CD4-positive, alpha-beta T cell treated with Interleukin-17A for 1 hour (primary cell): ENCODE data around the gene ZNF410.
"Not testable (repeated sequence)": the region's sequence is repeated elsewhere in the genome, so short reads cannot be mapped to it uniquely, and the experiment has no call there.

ENCODE experiments used
- DNase-seq: peaks from one replicate; pipeline ENCODE4 v3.0.0-alpha.2; 2020

Gene ZNF410

GRCh38 chr14:73886449-73887317 is at the start of gene ZNF410:
TSS of gene ZNF410 (plus strand) at chr14:73886859. CDS start at chr14:73892176, 5,317 bp downstream.
- DNase-seq, result peak; percentile 92

- not testable (repeated sequence) for DNase-seq
Observed at GRCh38 chr14:73838293-73839034, 48.2 kb upstream of the ZNF410 start.

GRCh38 chr14:73842201-73842600 is 44.5 kb upstream of the ZNF410 start:
- no peak for DNase-seq

GRCh38 chr14:73842851-73843250 is 43.8 kb upstream of the ZNF410 start:
- DNase-seq, result no peak

DNA sequence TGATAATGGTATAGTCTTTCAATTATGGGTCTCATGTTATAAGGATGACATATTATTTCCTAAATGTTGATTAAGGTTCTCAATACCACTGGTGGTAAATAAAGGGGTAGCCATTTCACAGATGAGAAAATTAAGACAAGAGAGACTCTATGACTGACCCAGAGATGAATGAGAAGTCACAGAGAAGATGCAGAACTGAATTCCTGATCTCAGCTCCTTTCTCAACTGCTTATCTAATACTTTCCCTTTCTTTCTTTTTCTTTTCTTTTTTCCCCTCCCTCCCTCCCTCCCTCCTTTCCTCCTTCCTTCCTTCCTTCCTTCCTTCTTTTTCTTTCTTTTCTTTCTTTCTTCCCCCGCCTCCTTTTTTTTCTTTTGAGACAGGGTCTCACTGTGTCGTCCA is 43.4 kb upstream of the ZNF410 start:
- no peak for DNase-seq

DNA sequence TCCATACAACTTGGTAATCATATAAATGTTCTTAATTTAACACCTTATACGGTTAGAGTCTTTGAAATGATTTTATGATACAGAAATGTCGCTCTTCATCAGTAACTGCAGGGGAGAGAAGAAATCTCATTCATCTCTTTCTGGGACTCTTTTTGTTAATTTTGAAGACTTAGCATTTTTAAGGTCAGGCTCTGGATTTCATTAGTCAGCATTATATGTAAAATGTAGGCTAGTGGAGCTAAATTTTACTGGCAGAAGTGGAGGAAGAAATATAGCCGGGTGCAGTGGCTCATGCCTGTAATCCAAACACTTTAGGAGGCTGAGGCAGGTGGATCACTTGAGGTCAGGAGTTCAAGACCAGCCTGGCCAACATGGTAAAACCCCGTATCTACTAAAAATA is 39.7 kb upstream of the ZNF410 start:
- DNase-seq, result no peak

DNA sequence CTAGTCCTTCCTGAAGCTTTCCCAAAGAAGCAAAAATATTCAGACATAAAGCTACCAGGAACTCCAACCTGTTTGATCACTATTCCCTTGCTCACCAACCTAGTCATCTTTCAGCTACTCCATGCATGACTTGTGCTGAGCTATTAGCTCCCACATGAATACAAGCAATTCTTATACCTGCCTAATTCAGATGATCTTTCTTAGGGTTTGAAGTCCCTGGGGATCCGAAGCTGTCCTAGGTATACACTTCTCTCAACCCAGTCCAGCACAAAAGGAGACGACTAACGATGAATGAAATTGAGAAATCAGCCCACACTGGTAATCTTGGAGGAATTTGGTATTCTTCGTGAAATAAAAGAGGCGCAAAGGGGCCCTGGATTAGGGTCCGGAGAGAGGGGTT is 35.7 kb upstream of the ZNF410 start:
- DNase-seq, result no peak

GRCh38 chr14:73851567-73852382 is 34.9 kb upstream of the ZNF410 start, which contains the start of gene PTGR2:
TSS of gene PTGR2 (plus strand) at chr14:73851831. CDS start at chr14:73858863, 7,032 bp downstream.
- DNase-seq, result peak; percentile 95

DNA sequence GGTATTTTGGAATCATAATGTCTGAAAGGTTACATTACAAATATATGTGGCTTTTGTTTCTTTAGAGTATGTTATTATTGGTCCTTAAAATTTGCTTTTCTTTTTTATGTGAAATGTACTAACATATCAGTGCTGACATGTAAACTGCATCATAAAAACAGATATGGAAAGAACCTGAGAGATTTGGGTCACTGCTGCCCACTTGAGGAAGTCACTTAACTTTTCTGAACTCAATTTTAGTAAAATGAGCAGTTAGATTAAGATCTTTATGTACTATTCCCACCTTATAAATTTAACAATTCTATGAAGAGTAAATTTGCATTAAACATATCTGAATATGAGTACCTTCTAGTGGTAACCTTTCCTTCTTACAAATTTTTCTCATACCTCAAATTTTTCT is 27.5 kb upstream of the ZNF410 start:
- no peak for DNase-seq

- no peak for DNase-seq
Observed at GRCh38 chr14:73861073-73861472, 25.6 kb upstream of the ZNF410 start.

GRCh38 chr14:73862480-73862879 is 24.2 kb upstream of the ZNF410 start:
- DNase-seq, result no peak

GRCh38 chr14:73863209-73863608 is 23.4 kb upstream of the ZNF410 start:
- no peak for DNase-seq

DNA sequence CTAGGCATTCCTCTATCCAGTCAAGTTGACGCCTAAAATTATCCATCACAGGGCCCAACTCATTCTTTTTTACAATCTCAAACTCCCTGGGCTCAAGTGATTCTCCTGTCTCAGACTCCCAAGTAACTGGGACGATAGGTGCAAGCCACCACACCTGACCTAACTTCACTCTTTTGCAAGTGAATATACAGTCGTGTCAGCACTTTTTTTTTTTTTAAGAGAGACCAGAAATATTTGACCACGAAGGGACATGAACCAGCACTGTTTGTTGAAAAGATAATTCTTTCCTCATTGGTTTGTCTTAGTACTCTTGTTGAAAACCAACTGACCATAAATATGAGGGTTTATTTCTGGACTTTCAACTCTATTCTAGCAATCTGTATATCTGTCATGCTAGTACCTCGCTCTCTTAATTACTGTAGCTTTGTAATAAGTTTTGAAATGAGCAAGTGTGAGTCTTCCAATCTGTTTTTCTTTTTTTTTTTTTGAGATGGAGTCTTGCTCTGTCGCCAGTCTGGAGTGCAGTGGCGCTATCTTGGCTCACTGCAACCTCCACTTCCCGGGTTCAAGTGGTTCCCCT is 21.0 kb upstream of the ZNF410 start:
- DNase-seq, result no peak

- DNase-seq, result not testable (repeated sequence)
Observed at GRCh38 chr14:73869754-73870153, 16.9 kb upstream of the ZNF410 start.

- DNase-seq, result no peak
Observed at GRCh38 chr14:73870525-73871235, 16.0 kb upstream of the ZNF410 start.

- no peak for DNase-seq
Observed at GRCh38 chr14:73873660-73874059, 13.0 kb upstream of the ZNF410 start.

GRCh38 chr14:73877790-73878189 is 8.9 kb upstream of the ZNF410 start:
- no peak for DNase-seq

DNA sequence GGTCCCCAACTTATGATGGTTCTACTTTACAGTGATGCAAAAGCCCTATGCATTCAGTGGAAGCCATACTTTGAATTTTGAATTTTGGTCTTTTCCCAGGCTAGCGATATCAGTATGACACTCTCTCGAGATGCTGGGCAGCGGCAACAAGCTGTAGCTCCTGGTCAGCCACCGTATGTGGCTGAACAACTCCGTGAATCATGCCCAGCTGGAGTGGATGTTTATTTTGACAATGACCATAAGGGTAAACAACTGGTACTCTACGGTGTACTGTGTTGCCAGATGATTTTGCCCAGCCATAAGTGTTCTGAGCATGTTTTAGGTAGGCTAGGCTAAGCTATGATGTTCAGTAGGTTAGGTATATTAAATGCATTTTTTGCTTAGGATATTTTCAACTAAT is 8.2 kb upstream of the ZNF410 start:
- DNase-seq, result no peak

GRCh38 chr14:73879027-73879426 is 7.6 kb upstream of the ZNF410 start:
- DNase-seq, result no peak

DNA sequence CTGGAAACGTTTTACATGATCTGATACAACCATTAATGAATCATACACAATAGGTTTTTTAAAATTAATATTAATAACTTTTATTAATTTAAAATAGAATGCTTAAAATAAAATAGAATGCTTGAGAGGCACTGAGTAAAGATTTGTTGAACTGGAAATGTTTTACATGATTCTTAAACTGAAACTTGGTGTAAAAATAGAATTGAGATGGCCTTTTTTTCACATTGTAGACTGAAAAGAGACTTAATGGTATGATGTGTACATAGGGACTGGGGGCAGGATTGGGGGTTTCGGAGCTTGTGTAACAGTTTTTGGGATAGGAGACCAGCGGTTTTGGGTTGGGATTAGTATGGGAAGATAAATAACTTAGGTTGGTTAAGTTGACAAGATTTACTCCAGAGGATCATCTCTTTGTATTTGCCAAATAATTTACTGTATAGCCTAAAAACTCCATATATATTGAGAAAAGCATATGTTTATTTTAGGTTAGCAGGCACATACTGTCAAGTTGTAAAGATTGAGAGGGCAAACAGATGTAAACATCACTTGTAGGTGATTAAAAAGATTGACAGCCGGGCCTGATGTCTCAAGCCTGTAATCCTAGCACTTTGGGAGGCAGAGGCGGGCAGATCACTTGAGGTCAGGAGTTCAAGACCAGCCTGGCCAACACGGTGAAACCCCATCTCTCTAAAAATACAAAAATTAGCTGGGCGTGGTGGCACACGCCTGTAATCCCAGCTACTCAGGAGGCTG is 2.0 kb upstream of the ZNF410 start:
- no peak for DNase-seq

- no peak for DNase-seq
Observed at GRCh38 chr14:73887318-73887616, 608 bp downstream of the ZNF410 start.
